OCI-LY7 (cell line): ENCODE results near the gene ZNF441. TPM values are rescaled to one million over a fixed set of nuclear protein-coding genes. Genes with fewer than 3 reads are reported as not detected.

Experiments used
- BruUV-seq: library from RNA; stranded (reverse); fragments of 400-500 nt; replicated peaks from 2 replicates; lab custom pipeline; 2021; lab: Mats Ljungman, UMichigan
- CTCF ChIA-PET: fragments of 300-600 bp; sonication (Branson Sonifier 250); formaldehyde crosslinking; loops from one replicate; lab custom pipeline; 2022; ENCODE audit warnings: antibody characterized with exemption; ENCODE audit not compliant: unreplicated experiment; lab: Charles Lee
- POLR2A ChIA-PET: fragments of 300-600 bp; sonication (Branson Sonifier 250); formaldehyde crosslinking; loops from one replicate; lab custom pipeline; 2022; ENCODE audit warnings: antibody characterized with exemption; lab: Charles Lee
- DNase-seq: peaks from one replicate; pipeline ENCODE4 v3.0.0-alpha.2; 2015; ENCODE audit warnings: low spot score
- H2AFZ ChIP-seq: fragments of 200-600 bp; sonication (generic), shearing (Covaris generic); 2 replicates; pipeline ENCODE4 v1.6.1; 2014; ENCODE audit warnings: mild to moderate bottlenecking, antibody characterized with exemption, low read length, moderate library complexity
- H3K27ac ChIP-seq: fragments of 200-600 bp; sonication (generic); 2 replicates; pipeline ENCODE4 v1.5.1; 2014; ENCODE audit warnings: mixed run types, low read depth, mild to moderate bottlenecking, moderate library complexity, low read length, inconsistent platforms; ENCODE audit not compliant: poor library complexity, severe bottlenecking
- H3K36me3 ChIP-seq: fragments of 200-600 bp; sonication (generic); 2 replicates; pipeline ENCODE4 v1.6.1; 2014; ENCODE audit warnings: mild to moderate bottlenecking, antibody characterized with exemption, low read length, moderate library complexity, mixed read lengths; ENCODE audit not compliant: insufficient read depth
- H3K4me1 ChIP-seq: fragments of 200-600 bp; sonication (generic); 2 replicates; pipeline ENCODE4 v1.5.1; 2014; ENCODE audit warnings: mild to moderate bottlenecking, low read length; ENCODE audit not compliant: insufficient read depth, poor library complexity, severe bottlenecking
- H3K4me2 ChIP-seq: fragments of 200-600 bp; sonication (generic); 2 replicates; pipeline ENCODE4 v1.6.1; 2014; ENCODE audit warnings: mild to moderate bottlenecking, low read length
- H3K4me3 ChIP-seq: fragments of 200-600 bp; sonication (generic); 2 replicates; pipeline ENCODE4 v1.5.1; 2014; ENCODE audit warnings: mild to moderate bottlenecking, low read depth, low read length; ENCODE audit not compliant: poor library complexity, severe bottlenecking
- H3K79me2 ChIP-seq: fragments of 200-600 bp; sonication (generic); 2 replicates; pipeline ENCODE4 v1.6.1; 2016; ENCODE audit warnings: low read depth, mild to moderate bottlenecking, low read length, moderate library complexity, mixed read lengths; ENCODE audit not compliant: insufficient read depth
- H3K9me2 ChIP-seq: fragments of 200-600 bp; sonication (generic); 2 replicates; pipeline ENCODE4 v1.6.1; 2016; ENCODE audit warnings: mild to moderate bottlenecking, low read length, mixed read lengths; ENCODE audit not compliant: insufficient read depth
- H3K9me3 ChIP-seq: fragments of 200-600 bp; sonication (generic); 2 replicates; pipeline ENCODE4 v1.6.1; 2014; ENCODE audit warnings: mild to moderate bottlenecking, mixed run types, low read length, mixed read lengths
- H4K20me1 ChIP-seq: fragments of 200-600 bp; sonication (generic); 2 replicates; pipeline ENCODE4 v1.6.1; 2014; ENCODE audit warnings: mild to moderate bottlenecking, antibody characterized with exemption, low read length, moderate library complexity, mixed read lengths; ENCODE audit not compliant: insufficient read depth
- EZH2phosphoT487 ChIP-seq: fragments of 200-600 bp; sonication (generic); IDR thresholded peaks from 2 replicates; pipeline ENCODE4 v1.6.1; 2018; ENCODE audit warnings: low read depth, borderline replicate concordance, mild to moderate bottlenecking, mixed run types, antibody characterized with exemption, low read length, moderate library complexity, mixed read lengths
- intact Hi-C: fragments of 100-400 bp; cut with micrococcal nuclease; formaldehyde crosslinking; loops from one replicate; pipeline ENCODE4 v1.10.0; 2022; ENCODE audit not compliant: unreplicated experiment
- total RNA-seq, 2 experiments: library from RNA; depleted of rRNA in 1 of 2; stranded (reverse); fragments of >200 nt in 1 of 2; shearing (Covaris generic) in 1 of 2; gene quantifications; 2 replicates each; pipeline ENCODE4 v1.2.3, GENCODE V29; 2014 to 2022
- TF ChIP-seq, protein P1 (sequence below): fragments of 200-600 bp; sonication (generic); conservative IDR thresholded peaks from 2 replicates; pipeline ENCODE4 v1.5.1; 2014; ENCODE audit warnings: mild to moderate bottlenecking, antibody characterized with exemption, low read length, moderate library complexity, mixed read lengths

The ZNF441 gene
- total RNA-seq, 2 experiments from 2014 or later: 8.4 to 14.5 TPM

DNA sequence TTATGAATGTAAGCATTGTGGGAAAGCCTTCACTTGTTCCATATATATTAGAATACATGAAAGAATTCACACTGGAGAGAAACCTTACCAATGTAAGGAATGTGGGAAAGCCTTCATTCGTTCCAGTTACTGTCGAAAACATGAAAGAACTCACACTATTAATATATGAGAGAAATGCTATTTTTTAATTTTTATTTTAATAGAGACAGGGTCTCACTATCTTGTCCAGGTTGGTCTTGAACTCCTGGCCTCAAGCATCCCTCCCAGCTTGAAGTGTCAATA, 40.2 kb downstream of the ZNF441 start:
- BruUV-seq: no TSS peak
- H3K4me3 ChIP-seq: no peak overlapping the region
- intact Hi-C loops: no loop called here
- no peaks in the 10 kb centered on the region for H3K79me2 ChIP-seq
- no peaks in the 10 kb centered on the region for H4K20me1 ChIP-seq
- H3K9me2 ChIP-seq: no peaks in the 10 kb centered on the region
- H3K36me3 ChIP-seq: peaks cover 4% of the 10 kb centered on the region; the same call in 1 of the 2 replicates
- POLR2A ChIA-PET: no interaction called here
- TF ChIP-seq, protein P1, sequence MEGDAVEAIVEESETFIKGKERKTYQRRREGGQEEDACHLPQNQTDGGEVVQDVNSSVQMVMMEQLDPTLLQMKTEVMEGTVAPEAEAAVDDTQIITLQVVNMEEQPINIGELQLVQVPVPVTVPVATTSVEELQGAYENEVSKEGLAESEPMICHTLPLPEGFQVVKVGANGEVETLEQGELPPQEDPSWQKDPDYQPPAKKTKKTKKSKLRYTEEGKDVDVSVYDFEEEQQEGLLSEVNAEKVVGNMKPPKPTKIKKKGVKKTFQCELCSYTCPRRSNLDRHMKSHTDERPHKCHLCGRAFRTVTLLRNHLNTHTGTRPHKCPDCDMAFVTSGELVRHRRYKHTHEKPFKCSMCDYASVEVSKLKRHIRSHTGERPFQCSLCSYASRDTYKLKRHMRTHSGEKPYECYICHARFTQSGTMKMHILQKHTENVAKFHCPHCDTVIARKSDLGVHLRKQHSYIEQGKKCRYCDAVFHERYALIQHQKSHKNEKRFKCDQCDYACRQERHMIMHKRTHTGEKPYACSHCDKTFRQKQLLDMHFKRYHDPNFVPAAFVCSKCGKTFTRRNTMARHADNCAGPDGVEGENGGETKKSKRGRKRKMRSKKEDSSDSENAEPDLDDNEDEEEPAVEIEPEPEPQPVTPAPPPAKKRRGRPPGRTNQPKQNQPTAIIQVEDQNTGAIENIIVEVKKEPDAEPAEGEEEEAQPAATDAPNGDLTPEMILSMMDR: no peak
- no peak for TF ChIP-seq EZH2phosphoT487
- H3K27ac ChIP-seq: no peak overlapping the region
- peaks cover 13% of the 10 kb centered on the region; the same call in 1 of the 2 replicates for H3K9me3 ChIP-seq
- H2AFZ ChIP-seq: no peak overlapping the region
- H3K4me1 ChIP-seq: no peaks in the 10 kb centered on the region
- CTCF ChIA-PET: no interaction called here
- no peak for DNase-seq
- no peak overlapping the region for H3K4me2 ChIP-seq

DNA sequence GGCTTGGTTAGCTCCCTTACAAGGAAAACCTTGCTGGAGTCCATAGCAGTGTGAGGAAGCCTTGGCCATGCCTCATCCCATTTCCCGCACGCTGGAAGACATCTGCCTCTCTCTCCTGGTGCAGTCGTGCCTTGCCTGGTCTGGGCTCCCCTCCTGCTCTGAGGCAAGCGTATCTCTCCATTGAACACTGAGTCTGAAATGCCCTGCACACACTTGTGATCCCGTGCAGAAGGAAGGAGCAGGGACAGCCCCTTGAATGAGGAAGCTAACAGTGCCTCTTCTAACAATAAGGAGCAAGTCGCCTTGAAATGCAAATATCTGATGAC, 46.9 kb downstream of the ZNF441 start:
- intact Hi-C loops: loop anchor here (1.0 kb wide), 1 partner anchor 15 kb away; the partner anchor contains the start of gene ZNF491
- POLR2A ChIA-PET: interaction anchor here (0.6 to 1.0 kb wide), 2 partner anchors 10 to 29 kb away, joined by 3 to 5 read pairs; no protein-coding TSS in a partner anchor

More for the DNA sequence above, 46.9 kb downstream of the ZNF441 start:
- Histone ChIP-seq H3K4me1 (peaks cover 11% of the 10 kb centered on the region), H3K36me3 (no peaks in the 10 kb centered on the region), H3K79me2 (no peaks in the 10 kb centered on the region), H3K4me2 (peak overlapping the region; percentile 76), H4K20me1 (no peaks in the 10 kb centered on the region), H3K9me2 (no peaks in the 10 kb centered on the region), H3K4me3 (peak overlapping the region; percentile 77), H3K9me3 (no peaks in the 10 kb centered on the region), H2AFZ (peak overlapping the region; percentile 93), H3K27ac (no peak overlapping the region)
- TF ChIP-seq, protein P1: no peak
- TF ChIP-seq EZH2phosphoT487: no peak
- no TSS peak for BruUV-seq
- no peak for DNase-seq
- CTCF ChIA-PET: interaction anchor here (0.5 to 1.0 kb wide), 2 partner anchors 16 to 28 kb away, joined by 3 read pairs; no protein-coding TSS in a partner anchor
